ENCODE measurements around the gene ZNF469.

DNA sequence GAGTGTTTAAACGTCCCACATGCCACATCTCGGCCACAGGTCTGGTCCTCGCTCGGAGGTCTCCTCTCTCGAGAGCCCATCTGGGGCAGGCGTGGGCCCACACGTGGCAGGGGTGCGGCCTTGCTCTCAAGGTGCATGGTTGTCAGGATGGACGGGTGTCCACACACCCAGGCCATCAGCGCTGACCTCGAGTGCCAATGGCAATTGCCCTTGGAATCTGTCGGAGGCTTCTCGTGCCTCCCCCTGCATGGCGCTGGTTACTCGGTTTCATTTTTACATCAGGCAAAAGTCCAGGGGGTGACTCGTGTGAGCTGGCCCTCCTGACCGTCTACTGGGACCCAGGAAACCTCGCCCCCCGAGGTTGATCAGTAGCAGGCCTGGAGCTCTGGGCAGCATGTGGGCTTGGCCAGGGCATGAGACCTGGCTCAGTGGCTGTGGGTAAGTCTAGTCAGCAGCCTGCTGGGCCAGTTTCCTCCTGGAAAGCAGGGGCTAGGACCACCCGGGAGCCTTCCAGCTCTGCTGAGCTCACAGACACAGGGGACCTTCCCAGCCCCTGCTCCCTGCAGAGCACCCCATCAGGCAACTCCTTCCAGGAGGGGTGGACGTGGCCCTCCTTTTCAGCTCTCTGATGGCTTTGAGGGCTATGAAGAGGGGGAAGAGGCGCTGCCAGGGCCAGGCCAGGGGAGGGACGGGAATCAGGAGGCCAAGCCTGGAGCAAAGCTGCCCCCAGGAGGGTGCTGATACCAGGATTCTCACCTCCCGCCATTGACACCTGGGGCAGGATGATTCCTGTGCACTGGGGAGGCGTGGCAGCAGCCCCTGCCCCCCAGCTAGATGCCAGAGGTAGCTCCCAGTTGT is 3.7 kb upstream of the ZNF469 start:
- TF ChIP-seq POLR2A (IDR thresholded peaks at IDR 0.05; ENCODE audit: low read depth, low read length) (no peak), TAF1 (IDR thresholded peaks at IDR 0.05; ENCODE audit: borderline replicate concordance, low read depth, low read length) (no peak)

Measured in GM12892 (cell line).